ENCODE measurements around the gene MLST8. TPM values are rescaled to one million over a fixed set of nuclear protein-coding genes. Genes with fewer than 3 reads are reported as not detected.

The MLST8 gene
- total RNA-seq, 1 experiment from 2014 or later, result 53.1 TPM

DNA sequence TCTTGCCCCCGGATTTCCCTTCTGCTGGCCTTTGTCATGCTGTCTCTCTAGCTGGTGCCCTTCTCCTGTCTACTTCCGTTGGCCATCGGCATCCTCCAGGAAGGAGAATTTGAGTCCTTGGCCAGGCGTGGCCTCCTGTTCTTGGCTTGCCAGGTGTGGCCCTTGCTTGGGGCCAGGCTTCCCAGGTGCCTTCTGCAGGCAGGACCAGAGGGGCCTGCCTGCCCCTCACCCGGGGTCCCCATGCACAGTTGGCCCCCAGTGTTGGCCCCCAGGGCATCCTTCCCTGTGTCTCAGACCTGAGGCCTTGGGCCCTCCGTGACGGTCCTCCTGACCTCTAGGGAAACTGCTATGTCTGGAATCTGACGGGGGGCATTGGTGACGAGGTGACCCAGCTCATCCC lies 2.6 kb downstream of the MLST8 start:
- H3K4me3 Mint-ChIP-seq (ENCODE audit: unreplicated experiment), result peak overlapping the region; percentile 61
- peaks cover 6% of the 10 kb centered on the region for H3K36me3 ChIP-seq (ENCODE audit: control insufficient read depth, insufficient read depth, low read length)
- H3K9me3 ChIP-seq, result no peaks in the 10 kb centered on the region
- CTCF ChIA-PET, result no interaction called here
- intact Hi-C loops (cut with micrococcal nuclease; ENCODE audit: unreplicated experiment), result no loop called here
- TF ChIP-seq, protein P1, sequence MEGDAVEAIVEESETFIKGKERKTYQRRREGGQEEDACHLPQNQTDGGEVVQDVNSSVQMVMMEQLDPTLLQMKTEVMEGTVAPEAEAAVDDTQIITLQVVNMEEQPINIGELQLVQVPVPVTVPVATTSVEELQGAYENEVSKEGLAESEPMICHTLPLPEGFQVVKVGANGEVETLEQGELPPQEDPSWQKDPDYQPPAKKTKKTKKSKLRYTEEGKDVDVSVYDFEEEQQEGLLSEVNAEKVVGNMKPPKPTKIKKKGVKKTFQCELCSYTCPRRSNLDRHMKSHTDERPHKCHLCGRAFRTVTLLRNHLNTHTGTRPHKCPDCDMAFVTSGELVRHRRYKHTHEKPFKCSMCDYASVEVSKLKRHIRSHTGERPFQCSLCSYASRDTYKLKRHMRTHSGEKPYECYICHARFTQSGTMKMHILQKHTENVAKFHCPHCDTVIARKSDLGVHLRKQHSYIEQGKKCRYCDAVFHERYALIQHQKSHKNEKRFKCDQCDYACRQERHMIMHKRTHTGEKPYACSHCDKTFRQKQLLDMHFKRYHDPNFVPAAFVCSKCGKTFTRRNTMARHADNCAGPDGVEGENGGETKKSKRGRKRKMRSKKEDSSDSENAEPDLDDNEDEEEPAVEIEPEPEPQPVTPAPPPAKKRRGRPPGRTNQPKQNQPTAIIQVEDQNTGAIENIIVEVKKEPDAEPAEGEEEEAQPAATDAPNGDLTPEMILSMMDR (IDR thresholded peaks at IDR 0.05; ENCODE audit: insufficient read depth in 1 of 2, low read depth in 1 of 2, low read length in 1 of 2, severe bottlenecking in 1 of 2, unreplicated experiment in 1 of 2), result no peak
- peaks cover 14% of the 10 kb centered on the region for H3K4me1 Mint-ChIP-seq (ENCODE audit: low read depth, unreplicated experiment)
- no peak overlapping the region for H3K4me3 ChIP-seq (ENCODE audit: low read depth, low read length)
- H3K4me1 ChIP-seq, result peaks cover 16% of the 10 kb centered on the region
- no TSS peak for BruUV-seq (replicated peaks)
- DNase-seq, result no peak
- H3K9me3 Mint-ChIP-seq (ENCODE audit: unreplicated experiment), result no peaks in the 10 kb centered on the region
- no peaks in the 10 kb centered on the region for H3K27me3 Mint-ChIP-seq (ENCODE audit: insufficient read depth, unreplicated experiment)
- no peaks in the 10 kb centered on the region for H3K27me3 ChIP-seq (replicated peaks; ENCODE audit: control insufficient read depth, insufficient read depth, low read length)
- POLR2A ChIA-PET, result no interaction called here
- H3K27ac Mint-ChIP-seq (ENCODE audit: unreplicated experiment), result peak overlapping the region; percentile 76
- peaks cover 68% of the 10 kb centered on the region for H3K36me3 Mint-ChIP-seq (ENCODE audit: insufficient read depth, unreplicated experiment)

DNA sequence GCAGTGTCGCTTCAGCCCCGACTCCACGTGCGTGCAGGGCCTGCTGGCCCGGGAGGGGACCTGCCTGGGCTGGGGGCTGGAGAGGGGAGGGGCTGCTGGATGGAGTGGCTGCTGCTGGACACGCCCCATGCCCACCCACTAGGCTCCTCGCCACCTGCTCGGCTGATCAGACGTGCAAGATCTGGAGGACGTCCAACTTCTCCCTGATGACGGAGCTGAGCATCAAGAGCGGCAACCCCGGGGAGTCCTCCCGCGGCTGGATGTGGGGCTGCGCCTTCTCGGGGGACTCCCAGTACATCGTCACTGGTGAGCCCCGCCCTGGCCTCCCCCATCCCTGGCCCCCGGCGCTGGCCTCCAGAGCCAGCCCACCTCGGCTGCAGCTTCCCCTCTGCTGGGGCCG lies 3.1 kb downstream of the MLST8 start:
- no peak for DNase-seq
- no TSS peak for BruUV-seq (replicated peaks)
- no peak overlapping the region for H3K4me3 ChIP-seq (ENCODE audit: low read depth, low read length)
- no peaks in the 10 kb centered on the region for H3K27me3 ChIP-seq (replicated peaks; ENCODE audit: control insufficient read depth, insufficient read depth, low read length)
- Mint-ChIP-seq H3K9me3 (ENCODE audit: unreplicated experiment) (no peaks in the 10 kb centered on the region), H3K36me3 (ENCODE audit: insufficient read depth, unreplicated experiment) (peaks cover 71% of the 10 kb centered on the region), H3K27me3 (ENCODE audit: insufficient read depth, unreplicated experiment) (no peaks in the 10 kb centered on the region), H3K4me1 (ENCODE audit: low read depth, unreplicated experiment) (peaks cover 14% of the 10 kb centered on the region), H3K27ac (ENCODE audit: unreplicated experiment) (no peak overlapping the region), H3K4me3 (ENCODE audit: unreplicated experiment) (no peak overlapping the region)
- peaks cover 6% of the 10 kb centered on the region for H3K36me3 ChIP-seq (ENCODE audit: control insufficient read depth, insufficient read depth, low read length)
- no peaks in the 10 kb centered on the region for H3K9me3 ChIP-seq
- POLR2A ChIA-PET, result no interaction called here
- CTCF ChIA-PET, result no interaction called here
- H3K4me1 ChIP-seq, result peaks cover 21% of the 10 kb centered on the region
- TF ChIP-seq, protein P1 (IDR thresholded peaks at IDR 0.05; ENCODE audit: insufficient read depth in 1 of 2, low read depth in 1 of 2, low read length in 1 of 2, severe bottlenecking in 1 of 2, unreplicated experiment in 1 of 2), result no peak
- intact Hi-C loops (cut with micrococcal nuclease; ENCODE audit: unreplicated experiment), result no loop called here

DNA sequence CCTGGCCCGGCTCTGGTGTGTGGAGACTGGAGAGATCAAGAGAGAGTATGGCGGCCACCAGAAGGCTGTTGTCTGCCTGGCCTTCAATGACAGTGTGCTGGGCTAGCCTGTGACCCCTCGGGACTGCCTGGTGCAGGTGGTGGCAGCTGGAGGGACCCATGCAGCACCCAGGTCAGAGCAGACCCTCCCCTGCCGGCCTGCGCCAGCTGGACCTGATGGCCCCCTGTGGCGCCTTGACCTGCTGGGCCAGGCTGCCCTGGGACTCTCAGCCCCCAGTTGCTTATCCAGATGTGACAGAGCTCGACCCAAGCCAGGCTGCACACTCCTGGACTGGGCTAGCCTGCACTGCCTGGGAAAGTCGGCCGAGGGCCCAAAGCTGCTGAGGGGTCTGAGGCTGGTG lies 3.5 kb downstream of the MLST8 start:
- no peaks in the 10 kb centered on the region for H3K9me3 ChIP-seq
- no peak for DNase-seq
- BruUV-seq (replicated peaks), result TSS peak; percentile 5
- H3K4me3 Mint-ChIP-seq (ENCODE audit: unreplicated experiment), result no peak overlapping the region
- ChIA-PET CTCF (no interaction called here), POLR2A (no interaction called here)
- peaks cover 6% of the 10 kb centered on the region for H3K36me3 ChIP-seq (ENCODE audit: control insufficient read depth, insufficient read depth, low read length)
- no peaks in the 10 kb centered on the region for H3K9me3 Mint-ChIP-seq (ENCODE audit: unreplicated experiment)
- H3K27ac Mint-ChIP-seq (ENCODE audit: unreplicated experiment), result no peak overlapping the region
- peaks cover 14% of the 10 kb centered on the region for H3K4me1 Mint-ChIP-seq (ENCODE audit: low read depth, unreplicated experiment)
- peaks cover 21% of the 10 kb centered on the region for H3K4me1 ChIP-seq
- intact Hi-C loops (cut with micrococcal nuclease; ENCODE audit: unreplicated experiment), result no loop called here
- no peaks in the 10 kb centered on the region for H3K27me3 Mint-ChIP-seq (ENCODE audit: insufficient read depth, unreplicated experiment)
- no peak overlapping the region for H3K4me3 ChIP-seq (ENCODE audit: low read depth, low read length)
- no peaks in the 10 kb centered on the region for H3K27me3 ChIP-seq (replicated peaks; ENCODE audit: control insufficient read depth, insufficient read depth, low read length)
- TF ChIP-seq, protein P1 (IDR thresholded peaks at IDR 0.05; ENCODE audit: insufficient read depth in 1 of 2, low read depth in 1 of 2, low read length in 1 of 2, severe bottlenecking in 1 of 2, unreplicated experiment in 1 of 2), result no peak
- peaks cover 74% of the 10 kb centered on the region for H3K36me3 Mint-ChIP-seq (ENCODE audit: insufficient read depth, unreplicated experiment)

Data from Caco-2 (cell line).